ENCODE measurements around the gene RAB43.

The RAB43 gene

DNA sequence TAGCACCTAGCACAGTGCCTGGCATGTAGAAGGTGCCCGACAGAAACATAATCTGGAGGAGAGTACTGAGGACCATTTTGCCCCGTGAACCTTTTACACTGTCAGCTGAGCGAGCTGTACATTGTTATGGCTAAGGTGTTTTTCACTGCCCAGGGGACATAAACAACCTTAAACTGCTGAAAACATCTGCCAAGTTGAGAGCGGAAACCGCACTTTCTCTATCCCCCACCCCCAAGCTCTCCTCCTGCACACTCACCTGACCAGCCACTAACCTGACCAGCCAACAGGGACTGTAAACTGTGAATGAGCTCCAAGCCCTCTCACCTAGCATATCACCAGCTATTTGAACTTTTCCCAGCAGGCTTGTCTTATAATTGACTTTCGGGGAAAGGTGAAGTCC is 17.6 kb downstream of the RAB43 start:
- H3K27ac ChIP-seq (replicated peaks): no peak overlapping the region
- TF ChIP-seq, protein P1, sequence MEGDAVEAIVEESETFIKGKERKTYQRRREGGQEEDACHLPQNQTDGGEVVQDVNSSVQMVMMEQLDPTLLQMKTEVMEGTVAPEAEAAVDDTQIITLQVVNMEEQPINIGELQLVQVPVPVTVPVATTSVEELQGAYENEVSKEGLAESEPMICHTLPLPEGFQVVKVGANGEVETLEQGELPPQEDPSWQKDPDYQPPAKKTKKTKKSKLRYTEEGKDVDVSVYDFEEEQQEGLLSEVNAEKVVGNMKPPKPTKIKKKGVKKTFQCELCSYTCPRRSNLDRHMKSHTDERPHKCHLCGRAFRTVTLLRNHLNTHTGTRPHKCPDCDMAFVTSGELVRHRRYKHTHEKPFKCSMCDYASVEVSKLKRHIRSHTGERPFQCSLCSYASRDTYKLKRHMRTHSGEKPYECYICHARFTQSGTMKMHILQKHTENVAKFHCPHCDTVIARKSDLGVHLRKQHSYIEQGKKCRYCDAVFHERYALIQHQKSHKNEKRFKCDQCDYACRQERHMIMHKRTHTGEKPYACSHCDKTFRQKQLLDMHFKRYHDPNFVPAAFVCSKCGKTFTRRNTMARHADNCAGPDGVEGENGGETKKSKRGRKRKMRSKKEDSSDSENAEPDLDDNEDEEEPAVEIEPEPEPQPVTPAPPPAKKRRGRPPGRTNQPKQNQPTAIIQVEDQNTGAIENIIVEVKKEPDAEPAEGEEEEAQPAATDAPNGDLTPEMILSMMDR (IDR thresholded peaks at IDR 0.05; ENCODE audit: insufficient read depth, low read length): no peak
- no peak for TF ChIP-seq SPI1 (IDR thresholded peaks at IDR 0.05; ENCODE audit: borderline replicate concordance, low read depth)
- no peak for TF ChIP-seq POLR2AphosphoS5 (IDR thresholded peaks at IDR 0.05; ENCODE audit: low read depth)
- TF ChIP-seq, protein P2, sequence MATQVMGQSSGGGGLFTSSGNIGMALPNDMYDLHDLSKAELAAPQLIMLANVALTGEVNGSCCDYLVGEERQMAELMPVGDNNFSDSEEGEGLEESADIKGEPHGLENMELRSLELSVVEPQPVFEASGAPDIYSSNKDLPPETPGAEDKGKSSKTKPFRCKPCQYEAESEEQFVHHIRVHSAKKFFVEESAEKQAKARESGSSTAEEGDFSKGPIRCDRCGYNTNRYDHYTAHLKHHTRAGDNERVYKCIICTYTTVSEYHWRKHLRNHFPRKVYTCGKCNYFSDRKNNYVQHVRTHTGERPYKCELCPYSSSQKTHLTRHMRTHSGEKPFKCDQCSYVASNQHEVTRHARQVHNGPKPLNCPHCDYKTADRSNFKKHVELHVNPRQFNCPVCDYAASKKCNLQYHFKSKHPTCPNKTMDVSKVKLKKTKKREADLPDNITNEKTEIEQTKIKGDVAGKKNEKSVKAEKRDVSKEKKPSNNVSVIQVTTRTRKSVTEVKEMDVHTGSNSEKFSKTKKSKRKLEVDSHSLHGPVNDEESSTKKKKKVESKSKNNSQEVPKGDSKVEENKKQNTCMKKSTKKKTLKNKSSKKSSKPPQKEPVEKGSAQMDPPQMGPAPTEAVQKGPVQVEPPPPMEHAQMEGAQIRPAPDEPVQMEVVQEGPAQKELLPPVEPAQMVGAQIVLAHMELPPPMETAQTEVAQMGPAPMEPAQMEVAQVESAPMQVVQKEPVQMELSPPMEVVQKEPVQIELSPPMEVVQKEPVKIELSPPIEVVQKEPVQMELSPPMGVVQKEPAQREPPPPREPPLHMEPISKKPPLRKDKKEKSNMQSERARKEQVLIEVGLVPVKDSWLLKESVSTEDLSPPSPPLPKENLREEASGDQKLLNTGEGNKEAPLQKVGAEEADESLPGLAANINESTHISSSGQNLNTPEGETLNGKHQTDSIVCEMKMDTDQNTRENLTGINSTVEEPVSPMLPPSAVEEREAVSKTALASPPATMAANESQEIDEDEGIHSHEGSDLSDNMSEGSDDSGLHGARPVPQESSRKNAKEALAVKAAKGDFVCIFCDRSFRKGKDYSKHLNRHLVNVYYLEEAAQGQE (IDR thresholded peaks at IDR 0.05; ENCODE audit: insufficient replicate concordance, low read depth): no peak
- no peak for TF ChIP-seq GABPA (IDR thresholded peaks at IDR 0.05; ENCODE audit: low read depth)
- H3K27me3 ChIP-seq (ENCODE audit: insufficient read depth, poor library complexity, severe bottlenecking): no peaks in the 10 kb centered on the region
- DNase-seq (ENCODE audit: low read depth in 1 of 2, low spot score in 1 of 2): no peak
- H3K4me3 ChIP-seq (replicated peaks; ENCODE audit: insufficient read depth, low read length): no peak overlapping the region

DNA sequence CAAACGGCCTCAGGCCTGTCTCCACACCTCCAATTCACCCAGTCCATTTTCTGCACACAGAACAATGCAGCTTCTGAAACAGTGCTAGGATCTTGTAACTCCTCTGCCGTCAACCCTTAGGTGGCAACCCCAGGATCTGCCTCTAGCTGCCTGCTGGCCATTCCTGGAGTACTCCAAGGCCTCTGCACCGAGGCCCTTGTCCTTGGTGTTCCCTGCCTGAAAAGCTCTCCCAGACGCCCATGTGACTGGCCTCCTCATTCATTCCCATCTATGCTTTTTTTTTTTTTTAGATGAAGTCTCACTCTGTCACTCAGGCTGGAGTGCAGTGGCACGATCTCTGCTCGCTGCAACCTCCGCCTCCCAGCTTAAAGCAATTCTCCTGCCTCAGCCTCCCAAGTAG is 18.3 kb downstream of the RAB43 start:
- no peaks in the 10 kb centered on the region for H3K27me3 ChIP-seq (ENCODE audit: insufficient read depth, poor library complexity, severe bottlenecking)
- no peak overlapping the region for H3K4me3 ChIP-seq (replicated peaks; ENCODE audit: insufficient read depth, low read length)
- no peak overlapping the region for H3K27ac ChIP-seq (replicated peaks)
- TF ChIP-seq SPI1 (IDR thresholded peaks at IDR 0.05; ENCODE audit: borderline replicate concordance, low read depth): no peak
- TF ChIP-seq, protein P1 (IDR thresholded peaks at IDR 0.05; ENCODE audit: insufficient read depth, low read length): no peak
- DNase-seq (ENCODE audit: low read depth in 1 of 2, low spot score in 1 of 2): no peak

DNA sequence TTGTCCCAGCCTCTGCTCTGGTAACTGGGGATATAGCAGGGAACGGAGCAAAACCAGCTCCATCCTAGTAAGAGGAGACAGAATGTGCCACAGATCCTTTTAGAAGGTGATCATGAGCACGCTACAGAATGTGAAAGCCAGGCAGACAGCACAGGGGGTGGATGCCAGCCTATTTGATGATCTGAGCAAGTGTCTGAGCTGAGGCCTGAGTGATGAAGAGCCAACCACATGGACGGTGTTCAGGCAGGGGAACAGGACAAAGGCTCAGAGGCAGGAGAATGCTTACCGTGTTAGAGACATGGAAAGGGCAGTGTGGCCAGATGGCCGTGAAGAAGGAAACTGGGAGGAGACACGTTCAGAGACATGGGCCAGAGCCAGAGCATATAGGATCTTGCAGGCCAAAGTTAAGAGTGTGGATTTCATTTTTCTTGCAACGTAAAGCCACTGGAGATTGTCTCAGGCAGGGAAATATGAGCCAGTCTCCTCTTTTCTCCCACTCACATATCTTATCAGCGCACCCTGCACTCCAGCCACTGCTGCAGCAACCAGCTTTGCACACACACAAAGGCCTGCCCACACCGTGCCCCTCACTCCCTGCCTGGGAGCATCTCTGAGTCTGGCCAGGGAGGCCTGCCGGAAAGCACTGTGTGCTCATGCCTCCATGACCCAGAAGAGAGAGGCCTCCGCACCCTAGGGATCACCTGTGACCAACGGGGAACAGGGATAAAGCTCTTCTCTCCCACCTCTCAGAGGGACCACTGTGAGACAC is 20.1 kb downstream of the RAB43 start:
- TF ChIP-seq GABPA (IDR thresholded peaks at IDR 0.05; ENCODE audit: low read depth) (no peak), POLR2AphosphoS5 (IDR thresholded peaks at IDR 0.05; ENCODE audit: low read depth) (no peak), SPI1 (IDR thresholded peaks at IDR 0.05; ENCODE audit: borderline replicate concordance, low read depth) (no peak)
- TF ChIP-seq, protein P1 (IDR thresholded peaks at IDR 0.05; ENCODE audit: insufficient read depth, low read length): no peak
- TF ChIP-seq, protein P2 (IDR thresholded peaks at IDR 0.05; ENCODE audit: insufficient replicate concordance, low read depth): no peak
- H3K4me3 ChIP-seq (replicated peaks; ENCODE audit: insufficient read depth, low read length): no peak overlapping the region
- H3K27ac ChIP-seq (replicated peaks): no peak overlapping the region
- no peak for DNase-seq (ENCODE audit: low read depth in 1 of 2, low spot score in 1 of 2)
- H3K27me3 ChIP-seq (ENCODE audit: insufficient read depth, poor library complexity, severe bottlenecking): no peaks in the 10 kb centered on the region

DNA sequence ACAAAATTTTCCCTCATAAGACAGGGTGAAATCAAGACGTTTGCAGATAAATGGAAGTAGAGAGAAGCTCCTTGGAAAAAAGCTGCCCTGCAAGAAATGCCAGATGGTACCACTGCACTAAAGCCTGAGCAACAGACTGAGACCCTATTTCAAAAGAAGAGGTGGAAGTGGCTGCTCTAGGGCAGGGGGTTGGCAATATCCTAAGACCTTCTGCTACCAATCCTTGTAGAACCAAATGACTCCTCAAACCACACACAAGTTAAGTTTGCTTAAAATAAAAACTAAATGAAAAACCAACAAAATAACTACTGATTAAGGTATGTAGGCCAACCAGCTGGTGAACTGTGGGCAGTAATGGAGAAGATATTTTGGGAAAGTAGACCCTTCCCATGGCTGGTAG is 21.3 kb downstream of the RAB43 start:
- Histone ChIP-seq H3K27ac (replicated peaks) (no peak overlapping the region), H3K27me3 (ENCODE audit: insufficient read depth, poor library complexity, severe bottlenecking) (no peaks in the 10 kb centered on the region), H3K4me3 (replicated peaks; ENCODE audit: insufficient read depth, low read length) (no peak overlapping the region)
- no peak for TF ChIP-seq SPI1 (IDR thresholded peaks at IDR 0.05; ENCODE audit: borderline replicate concordance, low read depth)
- TF ChIP-seq, protein P1 (IDR thresholded peaks at IDR 0.05; ENCODE audit: insufficient read depth, low read length): no peak
- TF ChIP-seq GABPA (IDR thresholded peaks at IDR 0.05; ENCODE audit: low read depth): no peak
- TF ChIP-seq, protein P2 (IDR thresholded peaks at IDR 0.05; ENCODE audit: insufficient replicate concordance, low read depth): no peak
- TF ChIP-seq POLR2AphosphoS5 (IDR thresholded peaks at IDR 0.05; ENCODE audit: low read depth): no peak
- no peak for DNase-seq (ENCODE audit: low read depth in 1 of 2, low spot score in 1 of 2)
